H1 (cell line): Measurements from ENCODE around the gene PRSS23.

Source experiments
- CBX8 ChIP-seq: fragments of 300-800, 300-1000 bp; sonication (generic); IDR thresholded peaks from 2 replicates; pipeline ENCODE4 v1.7.1; 2016; ENCODE audit warnings: low read depth, low read length, borderline replicate concordance
- CREB1 ChIP-seq: IDR thresholded peaks from 2 replicates; pipeline ENCODE4 v1.6.1; 2012; ENCODE audit warnings: inconsistent platforms
- EP300 ChIP-seq, 2 experiments: IDR thresholded peaks; 1 replicate in 1 of 2; 2 replicates in 1 of 2; pipeline ENCODE4 v1.6.1; 2011 to 2012; ENCODE audit warnings: low read depth in 2 of 2, low read length in 2 of 2, mild to moderate bottlenecking in 2 of 2, borderline replicate concordance in 1 of 2, inconsistent platforms in 1 of 2, moderate library complexity in 1 of 2
- EZH2 ChIP-seq: fragments of 200-600 bp; sonication (generic); IDR thresholded peaks from 2 replicates; pipeline ENCODE4 v1.7.1; 2012; ENCODE audit warnings: low read depth, mild to moderate bottlenecking, moderate library complexity, low read length, inconsistent platforms; ENCODE audit not compliant: severe bottlenecking
- GABPA ChIP-seq: IDR thresholded peaks from 2 replicates; pipeline ENCODE4 v1.6.1; 2011; ENCODE audit warnings: mild to moderate bottlenecking, low read length, moderate library complexity, borderline replicate concordance; ENCODE audit not compliant: insufficient read depth
- JUND ChIP-seq: IDR thresholded peaks from 2 replicates; pipeline ENCODE4 v1.6.1; 2011; ENCODE audit warnings: mild to moderate bottlenecking, improper control_type of control experiment, low read length
- KDM5A ChIP-seq: fragments of 200-600 bp; IDR thresholded peaks from 2 replicates; pipeline ENCODE4 v1.7.1; 2012; ENCODE audit warnings: mild to moderate bottlenecking, low read length, inconsistent platforms, mixed read lengths
- POLR2AphosphoS5 ChIP-seq: IDR thresholded peaks from 2 replicates; pipeline ENCODE4 v1.6.1; 2011; ENCODE audit warnings: low read depth, low read length
- SIRT6 ChIP-seq: IDR thresholded peaks from one replicate; pipeline ENCODE4 v1.7.1; 2012; ENCODE audit warnings: low read length, inconsistent platforms
- TEAD4 ChIP-seq: IDR thresholded peaks from 2 replicates; pipeline ENCODE4 v1.6.1; 2012; ENCODE audit warnings: low read depth, low read length, inconsistent platforms, mixed read lengths
- YY1 ChIP-seq: IDR thresholded peaks from 2 replicates; pipeline ENCODE4 v1.6.1; 2011; ENCODE audit warnings: low read depth, mild to moderate bottlenecking, low read length
- TF ChIP-seq, protein P1 (sequence below), 3 experiments: IDR thresholded peaks; 1 replicate in 2 of 3; 2 replicates in 1 of 3; pipeline versions ENCODE4 v1.5.1 to v1.6.1; 2011; ENCODE audit warnings: low read length in 3 of 3, mild to moderate bottlenecking in 3 of 3, inconsistent platforms in 2 of 3, low read depth in 1 of 3, moderate library complexity in 1 of 3; ENCODE audit not compliant: insufficient read depth in 1 of 3; ENCODE audit errors: control extremely low read depth in 1 of 3
- TF ChIP-seq, protein P2 (sequence below): IDR thresholded peaks from 2 replicates; pipeline ENCODE4 v1.6.1; 2012; ENCODE audit warnings: inconsistent platforms
- TF ChIP-seq, protein P3 (sequence below): IDR thresholded peaks from 2 replicates; pipeline ENCODE4 v1.6.1; 2011; ENCODE audit warnings: low read length, improper control_type of control experiment

DNA sequence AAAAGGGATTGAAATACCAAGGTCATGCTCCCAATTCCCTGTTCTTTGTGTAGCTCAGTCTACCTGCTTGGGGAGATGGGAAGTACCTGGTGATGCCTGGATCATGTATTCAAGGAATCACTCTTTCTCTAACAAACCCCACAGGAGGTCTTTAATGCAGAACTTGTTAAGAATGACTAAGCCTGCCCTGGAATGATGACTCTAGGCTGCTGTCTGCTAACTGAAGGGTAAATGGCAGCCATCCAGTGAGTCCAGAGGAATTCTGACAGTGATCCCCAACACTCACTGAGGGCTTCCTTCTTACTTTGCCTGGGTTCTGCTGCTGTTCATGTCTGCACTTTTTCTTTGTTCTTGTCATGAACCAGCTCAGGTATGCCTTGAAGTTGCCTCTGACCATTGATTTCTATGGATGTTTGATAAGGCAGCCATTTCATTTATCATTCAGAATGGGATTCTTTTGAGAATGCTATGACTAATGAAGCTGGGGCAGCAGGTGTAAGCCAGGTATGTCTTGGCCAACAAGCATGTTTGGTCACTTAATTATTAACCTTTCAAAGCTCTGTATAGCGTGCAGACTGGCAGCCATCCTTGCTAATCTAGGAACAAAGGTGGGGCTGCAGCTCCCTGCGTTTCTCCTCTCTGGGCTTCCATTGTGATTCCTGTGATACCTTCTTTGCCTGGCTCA lies 11.4 kb downstream of the PRSS23 start:
- TF ChIP-seq, protein P1, sequence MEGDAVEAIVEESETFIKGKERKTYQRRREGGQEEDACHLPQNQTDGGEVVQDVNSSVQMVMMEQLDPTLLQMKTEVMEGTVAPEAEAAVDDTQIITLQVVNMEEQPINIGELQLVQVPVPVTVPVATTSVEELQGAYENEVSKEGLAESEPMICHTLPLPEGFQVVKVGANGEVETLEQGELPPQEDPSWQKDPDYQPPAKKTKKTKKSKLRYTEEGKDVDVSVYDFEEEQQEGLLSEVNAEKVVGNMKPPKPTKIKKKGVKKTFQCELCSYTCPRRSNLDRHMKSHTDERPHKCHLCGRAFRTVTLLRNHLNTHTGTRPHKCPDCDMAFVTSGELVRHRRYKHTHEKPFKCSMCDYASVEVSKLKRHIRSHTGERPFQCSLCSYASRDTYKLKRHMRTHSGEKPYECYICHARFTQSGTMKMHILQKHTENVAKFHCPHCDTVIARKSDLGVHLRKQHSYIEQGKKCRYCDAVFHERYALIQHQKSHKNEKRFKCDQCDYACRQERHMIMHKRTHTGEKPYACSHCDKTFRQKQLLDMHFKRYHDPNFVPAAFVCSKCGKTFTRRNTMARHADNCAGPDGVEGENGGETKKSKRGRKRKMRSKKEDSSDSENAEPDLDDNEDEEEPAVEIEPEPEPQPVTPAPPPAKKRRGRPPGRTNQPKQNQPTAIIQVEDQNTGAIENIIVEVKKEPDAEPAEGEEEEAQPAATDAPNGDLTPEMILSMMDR (IDR thresholded peaks at IDR 0.05; ENCODE audit: control extremely low read depth in 1 of 3, insufficient read depth in 1 of 3, low read depth in 1 of 3, low read length in 3 of 3): no peak
- TF ChIP-seq EZH2 (no peak), KDM5A (no peak), GABPA (no peak), TEAD4 (peak; percentile 41; the same call in 1 of the 2 replicates), JUND (no peak), YY1 (peak; percentile 57), POLR2AphosphoS5 (no peak), CREB1 (no peak), EP300 (IDR thresholded peaks at IDR 0.05; ENCODE audit: borderline replicate concordance in 1 of 2, low read depth in 2 of 2, low read length in 2 of 2) (no peak), SIRT6 (no peak), CBX8 (no peak)
- TF ChIP-seq, protein P2, sequence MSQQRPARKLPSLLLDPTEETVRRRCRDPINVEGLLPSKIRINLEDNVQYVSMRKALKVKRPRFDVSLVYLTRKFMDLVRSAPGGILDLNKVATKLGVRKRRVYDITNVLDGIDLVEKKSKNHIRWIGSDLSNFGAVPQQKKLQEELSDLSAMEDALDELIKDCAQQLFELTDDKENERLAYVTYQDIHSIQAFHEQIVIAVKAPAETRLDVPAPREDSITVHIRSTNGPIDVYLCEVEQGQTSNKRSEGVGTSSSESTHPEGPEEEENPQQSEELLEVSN: no peak
- TF ChIP-seq, protein P3, sequence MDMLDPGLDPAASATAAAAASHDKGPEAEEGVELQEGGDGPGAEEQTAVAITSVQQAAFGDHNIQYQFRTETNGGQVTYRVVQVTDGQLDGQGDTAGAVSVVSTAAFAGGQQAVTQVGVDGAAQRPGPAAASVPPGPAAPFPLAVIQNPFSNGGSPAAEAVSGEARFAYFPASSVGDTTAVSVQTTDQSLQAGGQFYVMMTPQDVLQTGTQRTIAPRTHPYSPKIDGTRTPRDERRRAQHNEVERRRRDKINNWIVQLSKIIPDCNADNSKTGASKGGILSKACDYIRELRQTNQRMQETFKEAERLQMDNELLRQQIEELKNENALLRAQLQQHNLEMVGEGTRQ: no peak
